Trophoblast cell (in vitro differentiated cells and primary cell): Measurements from ENCODE around the gene PPIP5K2.

Source experiments
- DNase-seq, 2 donors: peaks; one replicate each; pipeline ENCODE4 v3.0.0-alpha.2; 2016
- H2AFZ ChIP-seq: 2 replicates; pipeline ENCODE4 v1.6.1; 2013; ENCODE audit warnings: low read length, moderate library complexity, mild to moderate bottlenecking; ENCODE audit not compliant: insufficient read depth, poor library complexity
- H2AK5ac ChIP-seq: 2 replicates; pipeline ENCODE4 v1.6.1; 2013; ENCODE audit warnings: mild to moderate bottlenecking, low read length
- H2BK120ac ChIP-seq: 2 replicates; pipeline ENCODE4 v1.6.1; 2013; ENCODE audit warnings: low read length, mild to moderate bottlenecking, moderate library complexity; ENCODE audit not compliant: insufficient read depth, poor library complexity
- H2BK12ac ChIP-seq: 2 replicates; pipeline ENCODE4 v1.6.1; 2013; ENCODE audit warnings: mild to moderate bottlenecking, low read length, moderate library complexity
- H2BK5ac ChIP-seq: 2 replicates; pipeline ENCODE4 v1.6.1; 2013; ENCODE audit warnings: low read length, low read depth, moderate library complexity, mild to moderate bottlenecking; ENCODE audit not compliant: poor library complexity
- H3K14ac ChIP-seq: 2 replicates; pipeline ENCODE4 v1.6.1; 2013; ENCODE audit warnings: mild to moderate bottlenecking, low read length
- H3K18ac ChIP-seq: 2 replicates; pipeline ENCODE4 v1.6.1; 2013; ENCODE audit warnings: mild to moderate bottlenecking, low read length
- H3K23ac ChIP-seq: 2 replicates; pipeline ENCODE4 v1.6.1; 2013; ENCODE audit warnings: low read length
- H3K27ac ChIP-seq: 2 replicates; pipeline ENCODE4 v1.5.1; 2013; ENCODE audit warnings: low read depth, mild to moderate bottlenecking, inconsistent platforms, low read length, moderate library complexity
- H3K27me3 ChIP-seq: 2 replicates; pipeline ENCODE4 v1.6.1; 2013; ENCODE audit warnings: inconsistent platforms, mild to moderate bottlenecking, low read length, moderate library complexity; ENCODE audit not compliant: insufficient read depth
- H3K36me3 ChIP-seq, 2 experiments: 1 replicate in 1 of 2; 2 replicates in 1 of 2; pipeline ENCODE4 v1.6.1; 2013; ENCODE audit warnings: low read length in 2 of 2, mild to moderate bottlenecking in 2 of 2, moderate library complexity in 1 of 2; ENCODE audit not compliant: insufficient read depth in 2 of 2, control insufficient read depth in 1 of 2
- H3K4ac ChIP-seq: 2 replicates; pipeline ENCODE4 v1.6.1; 2013; ENCODE audit warnings: low read depth, mild to moderate bottlenecking, low read length, moderate library complexity
- H3K4me1 ChIP-seq, 2 experiments: 1 replicate in 1 of 2; 2 replicates in 1 of 2; pipeline ENCODE4 v1.6.1; 2013; ENCODE audit warnings: low read length in 2 of 2, mild to moderate bottlenecking in 2 of 2, moderate library complexity in 1 of 2; ENCODE audit not compliant: insufficient read depth in 2 of 2, control insufficient read depth in 1 of 2
- H3K4me2 ChIP-seq: 2 replicates; pipeline ENCODE4 v1.6.1; 2013; ENCODE audit warnings: inconsistent platforms, mild to moderate bottlenecking, low read length, moderate library complexity
- H3K4me3 ChIP-seq: 2 replicates; pipeline ENCODE4 v1.5.1; 2013; ENCODE audit warnings: mild to moderate bottlenecking, low read depth, low read length, inconsistent platforms
- H3K79me1 ChIP-seq: one replicate; pipeline ENCODE4 v1.6.1; 2013; ENCODE audit warnings: low read length
- H3K79me2 ChIP-seq: 2 replicates; pipeline ENCODE4 v1.6.1; 2013; ENCODE audit warnings: low read length, mild to moderate bottlenecking; ENCODE audit not compliant: control insufficient read depth, insufficient read depth, poor library complexity
- H3K9ac ChIP-seq: 2 replicates; pipeline ENCODE4 v1.6.1; 2013; ENCODE audit warnings: mild to moderate bottlenecking, low read length
- H3K9me3 ChIP-seq: 2 replicates; pipeline ENCODE4 v1.6.1; 2013; ENCODE audit warnings: low read depth, mild to moderate bottlenecking, control low read depth, inconsistent platforms, low read length; ENCODE audit not compliant: insufficient read depth
- H4K12ac ChIP-seq: 2 replicates; pipeline ENCODE4 v1.6.1; 2013; ENCODE audit warnings: low read depth, mild to moderate bottlenecking, low read length, moderate library complexity
- H4K8ac ChIP-seq: 2 replicates; pipeline ENCODE4 v1.6.1; 2013; ENCODE audit warnings: low read depth, mild to moderate bottlenecking, low read length, moderate library complexity
- H4K91ac ChIP-seq: one replicate; pipeline ENCODE4 v1.6.1; 2013; ENCODE audit warnings: low read depth, mild to moderate bottlenecking, low read length, moderate library complexity
- WGBS: extraction: QIAGEN DNeasy Blood & Tissue Kit; methylation state at CpG from one replicate; pipeline ENCODE4 v1.1.7; 2013; ENCODE audit warnings: missing lambda C conversion rate; ENCODE audit not compliant: insufficient read length, insufficient coverage; ENCODE audit errors: extremely low coverage; 5-methylcytosine and 5-hydroxymethylcytosine counted together

PPIP5K2 gene

DNA sequence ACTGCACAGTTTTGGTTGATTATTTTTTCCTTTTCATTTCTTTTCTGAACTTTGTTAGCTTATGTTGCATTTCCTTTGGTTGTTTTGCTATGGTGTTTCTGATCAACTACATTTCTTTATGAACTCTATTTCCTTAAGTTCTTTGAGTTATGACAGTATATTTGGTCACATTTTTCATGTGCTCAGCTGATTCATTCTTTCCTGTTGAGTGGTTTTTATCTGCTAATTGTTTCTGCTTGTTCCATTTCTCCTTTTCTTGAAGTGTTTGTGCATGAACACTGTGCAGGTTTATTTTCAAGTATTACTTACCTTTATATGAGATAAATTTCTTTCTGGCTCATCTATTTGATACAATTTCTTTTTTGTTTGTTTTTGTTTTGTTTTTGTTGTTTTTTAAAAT is 87.6 kb downstream of the PPIP5K2 start:
- no peak for DNase-seq
- Histone ChIP-seq H4K91ac (no peak overlapping the region), H3K9ac (no peak overlapping the region), H3K9me3 (no peaks in the 10 kb centered on the region), H3K36me3 (peaks cover 2% of the 10 kb centered on the region in 2 experiments), H2AFZ (no peak overlapping the region), H3K79me2 (no peaks in the 10 kb centered on the region), H3K4me3 (no peak overlapping the region), H3K4me2 (no peak overlapping the region), H3K27me3 (no peaks in the 10 kb centered on the region), H2AK5ac (no peak overlapping the region), H3K4ac (no peak overlapping the region), H3K18ac (no peak overlapping the region), H3K23ac (no peak overlapping the region), H2BK5ac (no peak overlapping the region), H3K4me1 (peaks cover 4 to 8% of the 10 kb centered on the region in 2 experiments), H2BK12ac (no peak overlapping the region), H4K8ac (no peak overlapping the region), H3K27ac (no peak overlapping the region), H3K14ac (no peak overlapping the region), H3K79me1 (no peaks in the 10 kb centered on the region), H2BK120ac (no peak overlapping the region), H4K12ac (no peak overlapping the region)

DNA sequence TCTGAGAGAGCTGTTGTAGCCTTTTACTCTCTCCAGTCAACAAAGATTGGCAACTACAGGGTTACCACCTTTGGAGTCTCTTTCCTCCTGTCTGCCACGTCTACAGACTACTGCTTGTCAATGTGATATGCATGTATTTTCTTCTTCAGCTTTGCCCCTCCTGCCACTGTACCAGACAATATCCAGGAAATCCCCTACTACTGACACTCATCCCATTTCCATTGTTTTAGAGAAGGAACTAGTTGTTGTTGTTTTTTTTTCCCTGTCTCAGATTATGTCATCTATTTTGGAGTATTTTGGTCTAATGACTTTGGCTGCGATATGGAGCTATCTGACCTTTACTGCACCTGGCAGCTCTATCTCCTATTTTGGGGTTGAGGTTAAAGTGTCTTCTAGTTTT is 88.4 kb downstream of the PPIP5K2 start:
- Histone ChIP-seq H3K36me3 (peaks cover 2% of the 10 kb centered on the region in 2 experiments), H3K4me2 (no peak overlapping the region), H2AK5ac (no peak overlapping the region), H3K9me3 (no peaks in the 10 kb centered on the region), H3K27ac (no peak overlapping the region), H2BK5ac (no peak overlapping the region), H3K79me1 (no peaks in the 10 kb centered on the region), H3K9ac (no peak overlapping the region), H4K12ac (no peak overlapping the region), H3K4me1 (peaks cover 4 to 8% of the 10 kb centered on the region in 2 experiments), H3K4me3 (no peak overlapping the region), H2BK120ac (no peak overlapping the region), H3K79me2 (no peaks in the 10 kb centered on the region), H2BK12ac (no peak overlapping the region), H2AFZ (no peak overlapping the region), H3K4ac (no peak overlapping the region), H4K91ac (no peak overlapping the region), H3K23ac (no peak overlapping the region), H3K18ac (no peak overlapping the region), H3K27me3 (no peaks in the 10 kb centered on the region), H4K8ac (no peak overlapping the region), H3K14ac (no peak overlapping the region)
- no peak for DNase-seq
- no CpG with 5 or more reads among the region's 2 CpGs for WGBS

DNA sequence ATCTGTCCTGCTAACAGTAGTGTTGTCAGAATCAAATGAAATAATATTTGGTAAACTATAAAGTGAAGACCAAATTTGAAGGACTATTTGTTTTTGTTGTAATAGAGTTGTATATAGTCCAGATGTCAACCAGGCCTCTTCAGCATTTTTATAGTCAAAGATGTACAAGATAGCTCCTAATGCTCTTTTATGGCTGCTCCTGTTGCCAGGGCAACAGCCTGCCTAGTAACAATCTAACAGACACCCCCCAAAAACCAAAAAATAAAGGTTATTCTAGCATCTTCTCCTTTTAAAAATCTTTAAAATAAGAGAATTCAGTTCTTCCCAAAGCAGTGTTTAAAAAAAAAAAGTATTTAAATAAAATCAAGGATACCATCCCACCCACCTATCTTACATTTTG is 89.0 kb downstream of the PPIP5K2 start:
- Histone ChIP-seq H3K4me2 (no peak overlapping the region), H3K18ac (no peak overlapping the region), H3K23ac (no peak overlapping the region), H2AK5ac (no peak overlapping the region), H3K4me3 (no peak overlapping the region), H2AFZ (no peak overlapping the region), H3K79me2 (no peaks in the 10 kb centered on the region), H3K27me3 (no peaks in the 10 kb centered on the region), H4K91ac (no peak overlapping the region), H3K36me3 (peaks cover 2% of the 10 kb centered on the region in 2 experiments), H2BK12ac (no peak overlapping the region), H3K27ac (no peak overlapping the region), H4K8ac (no peak overlapping the region), H3K4me1 (peaks cover 4 to 8% of the 10 kb centered on the region in 2 experiments), H4K12ac (no peak overlapping the region), H2BK120ac (no peak overlapping the region), H3K4ac (no peak overlapping the region), H3K9ac (no peak overlapping the region), H3K9me3 (no peaks in the 10 kb centered on the region), H3K14ac (no peak overlapping the region), H2BK5ac (no peak overlapping the region), H3K79me1 (no peaks in the 10 kb centered on the region)
- no peak for DNase-seq

DNA sequence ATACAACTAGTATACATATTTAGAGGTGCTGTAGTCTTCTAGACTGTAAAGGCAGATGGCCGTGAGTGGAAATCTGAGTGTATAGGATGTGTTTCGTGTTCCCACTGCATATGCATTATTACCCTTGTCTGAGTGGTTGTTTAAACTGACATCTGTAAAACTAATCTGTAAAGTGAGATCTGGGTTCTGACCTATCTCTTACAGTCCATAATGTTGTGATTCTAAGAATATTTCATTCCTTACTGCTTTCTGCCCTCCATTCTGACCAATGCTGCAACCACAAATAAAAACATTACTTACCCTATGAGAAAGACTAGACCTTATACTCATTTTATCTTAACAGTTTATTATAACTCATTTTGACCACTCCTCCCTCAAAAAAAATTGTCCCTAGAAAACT is 90.9 kb downstream of the PPIP5K2 start:
- Histone ChIP-seq H3K4me2 (no peak overlapping the region), H4K8ac (no peak overlapping the region), H3K36me3 (peaks cover 2% of the 10 kb centered on the region in 2 experiments), H3K27ac (no peak overlapping the region), H3K23ac (no peak overlapping the region), H4K12ac (no peak overlapping the region), H3K4me1 (peaks cover 4 to 8% of the 10 kb centered on the region in 2 experiments), H2AFZ (no peak overlapping the region), H2BK12ac (no peak overlapping the region), H3K27me3 (no peaks in the 10 kb centered on the region), H3K14ac (no peak overlapping the region), H2AK5ac (no peak overlapping the region), H3K4me3 (no peak overlapping the region), H3K9ac (no peak overlapping the region), H3K79me1 (no peaks in the 10 kb centered on the region), H3K18ac (no peak overlapping the region), H3K9me3 (no peaks in the 10 kb centered on the region), H3K4ac (no peak overlapping the region), H2BK5ac (no peak overlapping the region), H2BK120ac (no peak overlapping the region), H3K79me2 (no peaks in the 10 kb centered on the region), H4K91ac (no peak overlapping the region)
- no CpG with 5 or more reads among the region's 2 CpGs for WGBS
- DNase-seq = no peak
